ENCODE measurements around the gene ATXN7L2. TPM values are rescaled to one million over a fixed set of nuclear protein-coding genes. Genes with fewer than 3 reads are reported as not detected.
A peak's percentile ranks its signal among the peaks of the same experiment; 100 is the strongest.

Gene ATXN7L2
- total RNA-seq, 4 donors from 2014 or later, result 2.3 to 12.7 (median 7.3) TPM

GRCh38 chr1:109482791-109483671 lies 674 bp upstream of the ATXN7L2 start:
- peak in 2 of 3 donors; percentile 46 to 65 for DNase-seq
- peak in 1 of 6 experiments; percentile 8 for TF ChIP-seq CTCF (IDR thresholded peaks at IDR 0.05)
- TF ChIP-seq POLR2A (IDR thresholded peaks at IDR 0.05), result no peak
- H3K27ac ChIP-seq, result peak overlapping the region in 3 of 4 donors; percentile 15 to 81 (median 52)

GRCh38 chr1:109484519-109484975 lies 842 bp downstream of the ATXN7L2 start:
- TF ChIP-seq CTCF (IDR thresholded peaks at IDR 0.05), result no peak
- TF ChIP-seq POLR2A (IDR thresholded peaks at IDR 0.05), result no peak
- Histone ChIP-seq H3K27me3 (no peaks in the 10 kb centered on the region), H3K4me3 (peak overlapping the region; percentile 67 to 92 (median 78)), H3K4me1 (peaks cover 0 to 16% (median 8%) of the 10 kb centered on the region in 4 donors), H3K36me3 (peaks cover 0 to 15% (median 0%) of the 10 kb centered on the region in 3 donors), H3K9me3 (no peaks in the 10 kb centered on the region), H3K27ac (peak overlapping the region in 2 of 4 donors; percentile 94 to 96)
- DNase-seq, result no peak

More at GRCh38 chr1:109482791-109483671, 674 bp upstream of the ATXN7L2 start:
- H3K4me3 ChIP-seq, result peak overlapping the region; percentile 67 to 92 (median 78)
- peaks cover 0 to 16% (median 8%) of the 10 kb centered on the region in 4 donors for H3K4me1 ChIP-seq
- H3K9me3 ChIP-seq, result no peaks in the 10 kb centered on the region
- H3K27me3 ChIP-seq, result no peaks in the 10 kb centered on the region
- H3K36me3 ChIP-seq, result peaks cover 0 to 5% (median 0%) of the 10 kb centered on the region in 3 donors

GRCh38 chr1:109485001-109485400 lies 1.3 kb downstream of the ATXN7L2 start:
- no peak for DNase-seq
- no peaks in the 10 kb centered on the region for H3K9me3 ChIP-seq
- peaks cover 0 to 16% (median 8%) of the 10 kb centered on the region in 4 donors for H3K4me1 ChIP-seq
- peaks cover 0 to 20% (median 0%) of the 10 kb centered on the region in 3 donors for H3K36me3 ChIP-seq
- H3K4me3 ChIP-seq, result peak overlapping the region in 2 of 4 donors; percentile 73 to 82
- TF ChIP-seq CTCF (IDR thresholded peaks at IDR 0.05), result no peak
- TF ChIP-seq POLR2A (IDR thresholded peaks at IDR 0.05), result no peak
- H3K27me3 ChIP-seq, result no peaks in the 10 kb centered on the region
- H3K27ac ChIP-seq, result no peak overlapping the region

- H3K4me1 ChIP-seq, result peaks cover 0 to 16% (median 8%) of the 10 kb centered on the region in 4 donors
- H3K9me3 ChIP-seq, result no peaks in the 10 kb centered on the region
- no peaks in the 10 kb centered on the region for H3K27me3 ChIP-seq
- H3K36me3 ChIP-seq, result peaks cover 0 to 21% (median 0%) of the 10 kb centered on the region in 3 donors
- no peak overlapping the region for H3K4me3 ChIP-seq
- TF ChIP-seq POLR2A (IDR thresholded peaks at IDR 0.05), result no peak
- no peak for TF ChIP-seq CTCF (IDR thresholded peaks at IDR 0.05)
- H3K27ac ChIP-seq, result no peak overlapping the region
- no peak for DNase-seq
Observed at GRCh38 chr1:109487261-109487660, 3.6 kb downstream of the ATXN7L2 start.

GRCh38 chr1:109488201-109488600 lies 4.5 kb downstream of the ATXN7L2 start:
- Histone ChIP-seq H3K27ac (no peak overlapping the region), H3K4me3 (no peak overlapping the region), H3K9me3 (no peaks in the 10 kb centered on the region), H3K36me3 (peaks cover 0 to 21% (median 0%) of the 10 kb centered on the region in 3 donors), H3K27me3 (no peaks in the 10 kb centered on the region), H3K4me1 (peaks cover 0 to 13% (median 7%) of the 10 kb centered on the region in 4 donors)
- no peak for DNase-seq
- no peak for TF ChIP-seq CTCF (IDR thresholded peaks at IDR 0.05)
- TF ChIP-seq POLR2A (IDR thresholded peaks at IDR 0.05), result no peak
